ENCODE measurements around the gene GRB14. TPM values are rescaled to one million over a fixed set of nuclear protein-coding genes. Genes with fewer than 3 reads are reported as not detected.

GRB14 gene
- total RNA-seq, 1 donor from 2014 or later, result 1.8 TPM

DNA sequence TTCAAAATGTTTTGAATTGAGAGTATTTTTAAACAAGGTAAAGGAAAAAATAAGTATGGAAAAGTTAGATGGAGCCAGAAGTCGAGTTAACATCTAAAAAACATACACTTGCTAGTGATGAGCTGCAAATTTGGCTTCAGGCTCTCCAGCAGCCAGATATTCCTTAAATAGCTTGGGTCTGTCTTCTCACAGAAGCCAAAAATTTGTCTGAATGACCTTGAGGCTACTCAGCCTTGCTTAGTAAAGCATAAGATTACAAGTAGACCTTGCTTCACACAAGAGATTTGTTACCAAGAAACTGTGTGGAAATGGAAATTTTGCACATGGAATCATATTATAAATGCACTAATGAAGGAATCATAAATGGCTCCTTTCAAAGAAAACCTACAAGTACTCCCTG, 40.8 kb upstream of the GRB14 start:
- Histone ChIP-seq H3K27me3 (ENCODE audit: control insufficient read depth, insufficient read depth, low read length) (no peaks in the 10 kb centered on the region), H3K36me3 (ENCODE audit: control insufficient read depth, insufficient read depth, low read length) (no peaks in the 10 kb centered on the region), H3K4me3 (ENCODE audit: low read depth, low read length) (no peak overlapping the region)
- DNase-seq (ENCODE audit: low read depth) (no peak), FAIRE-seq (no peak)
- TF ChIP-seq, protein P1, sequence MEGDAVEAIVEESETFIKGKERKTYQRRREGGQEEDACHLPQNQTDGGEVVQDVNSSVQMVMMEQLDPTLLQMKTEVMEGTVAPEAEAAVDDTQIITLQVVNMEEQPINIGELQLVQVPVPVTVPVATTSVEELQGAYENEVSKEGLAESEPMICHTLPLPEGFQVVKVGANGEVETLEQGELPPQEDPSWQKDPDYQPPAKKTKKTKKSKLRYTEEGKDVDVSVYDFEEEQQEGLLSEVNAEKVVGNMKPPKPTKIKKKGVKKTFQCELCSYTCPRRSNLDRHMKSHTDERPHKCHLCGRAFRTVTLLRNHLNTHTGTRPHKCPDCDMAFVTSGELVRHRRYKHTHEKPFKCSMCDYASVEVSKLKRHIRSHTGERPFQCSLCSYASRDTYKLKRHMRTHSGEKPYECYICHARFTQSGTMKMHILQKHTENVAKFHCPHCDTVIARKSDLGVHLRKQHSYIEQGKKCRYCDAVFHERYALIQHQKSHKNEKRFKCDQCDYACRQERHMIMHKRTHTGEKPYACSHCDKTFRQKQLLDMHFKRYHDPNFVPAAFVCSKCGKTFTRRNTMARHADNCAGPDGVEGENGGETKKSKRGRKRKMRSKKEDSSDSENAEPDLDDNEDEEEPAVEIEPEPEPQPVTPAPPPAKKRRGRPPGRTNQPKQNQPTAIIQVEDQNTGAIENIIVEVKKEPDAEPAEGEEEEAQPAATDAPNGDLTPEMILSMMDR (IDR thresholded peaks at IDR 0.05; ENCODE audit: insufficient read depth, low read length, severe bottlenecking), result no peak

DNA sequence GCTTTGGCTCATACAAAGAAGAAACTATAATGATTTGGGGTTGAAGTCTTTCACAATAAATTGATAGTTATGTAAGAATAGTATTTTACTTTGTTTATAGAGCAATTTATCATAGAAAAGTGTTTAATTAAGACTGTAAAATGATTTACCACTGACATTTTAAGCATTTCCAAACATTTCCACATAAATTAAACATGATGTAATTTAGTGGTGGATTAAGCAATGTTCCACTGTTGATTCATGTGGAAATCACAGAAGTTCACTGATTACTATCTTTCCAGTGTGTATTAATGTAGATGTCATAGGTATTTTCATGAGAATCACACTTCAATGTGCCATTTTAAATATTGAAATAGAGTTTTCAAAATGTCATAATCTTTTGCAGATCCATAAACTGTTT, 40.1 kb upstream of the GRB14 start:
- no peak overlapping the region for H3K4me3 ChIP-seq (ENCODE audit: low read depth, low read length)
- DNase-seq (ENCODE audit: low read depth), result peak; percentile 56
- no peaks in the 10 kb centered on the region for H3K36me3 ChIP-seq (ENCODE audit: control insufficient read depth, insufficient read depth, low read length)
- FAIRE-seq, result no peak
- H3K27me3 ChIP-seq (ENCODE audit: control insufficient read depth, insufficient read depth, low read length), result no peaks in the 10 kb centered on the region
- TF ChIP-seq, protein P1 (IDR thresholded peaks at IDR 0.05; ENCODE audit: insufficient read depth, low read length, severe bottlenecking), result no peak

DNA sequence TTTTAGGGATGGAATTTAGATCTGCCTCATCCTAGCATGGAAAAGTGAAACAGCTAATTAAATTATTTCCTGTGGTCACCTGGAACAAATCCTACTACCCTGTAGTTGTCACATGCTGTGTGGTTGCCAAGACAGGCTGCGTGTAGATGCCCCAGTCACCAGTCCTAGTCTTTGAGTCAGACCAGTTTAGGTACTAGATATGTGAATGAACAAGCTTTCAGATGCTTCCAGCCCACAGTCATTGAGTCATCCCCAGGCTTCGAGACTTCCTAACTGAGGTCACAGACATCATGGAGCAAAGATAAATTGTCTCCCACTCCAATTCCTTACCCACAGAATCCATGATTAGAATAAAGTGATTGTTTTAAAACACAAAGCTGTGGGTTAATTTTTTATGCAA, 35.8 kb upstream of the GRB14 start:
- H3K36me3 ChIP-seq (ENCODE audit: control insufficient read depth, insufficient read depth, low read length), result no peaks in the 10 kb centered on the region
- no peaks in the 10 kb centered on the region for H3K27me3 ChIP-seq (ENCODE audit: control insufficient read depth, insufficient read depth, low read length)
- no peak overlapping the region for H3K4me3 ChIP-seq (ENCODE audit: low read depth, low read length)
- DNase-seq (ENCODE audit: low read depth), result peak; percentile 94
- no peak for FAIRE-seq
- TF ChIP-seq, protein P1 (IDR thresholded peaks at IDR 0.05; ENCODE audit: insufficient read depth, low read length, severe bottlenecking), result no peak

DNA sequence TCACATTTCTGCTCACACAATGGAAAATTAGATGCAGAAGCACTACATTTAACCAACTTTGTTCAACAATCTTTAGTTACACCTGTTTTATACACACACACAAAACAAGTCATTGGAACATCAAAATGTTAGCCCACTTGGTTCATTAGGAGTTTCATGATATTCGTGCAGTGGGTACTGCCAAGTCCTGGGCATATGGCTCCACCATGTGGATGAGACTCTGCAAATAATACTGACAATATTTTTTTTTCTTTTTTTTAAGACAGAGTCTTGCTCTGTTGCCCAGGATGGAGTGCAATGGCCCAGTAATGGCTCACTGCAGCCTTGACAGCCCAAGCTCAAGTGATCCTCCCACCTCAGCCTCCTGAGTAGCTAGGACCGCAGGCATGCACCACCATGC, 34.5 kb upstream of the GRB14 start:
- Histone ChIP-seq H3K27me3 (ENCODE audit: control insufficient read depth, insufficient read depth, low read length) (no peaks in the 10 kb centered on the region), H3K4me3 (ENCODE audit: low read depth, low read length) (no peak overlapping the region), H3K36me3 (ENCODE audit: control insufficient read depth, insufficient read depth, low read length) (no peaks in the 10 kb centered on the region)
- TF ChIP-seq, protein P1 (IDR thresholded peaks at IDR 0.05; ENCODE audit: insufficient read depth, low read length, severe bottlenecking), result no peak
- DNase-seq (ENCODE audit: low read depth) (no peak), FAIRE-seq (no peak)

DNA sequence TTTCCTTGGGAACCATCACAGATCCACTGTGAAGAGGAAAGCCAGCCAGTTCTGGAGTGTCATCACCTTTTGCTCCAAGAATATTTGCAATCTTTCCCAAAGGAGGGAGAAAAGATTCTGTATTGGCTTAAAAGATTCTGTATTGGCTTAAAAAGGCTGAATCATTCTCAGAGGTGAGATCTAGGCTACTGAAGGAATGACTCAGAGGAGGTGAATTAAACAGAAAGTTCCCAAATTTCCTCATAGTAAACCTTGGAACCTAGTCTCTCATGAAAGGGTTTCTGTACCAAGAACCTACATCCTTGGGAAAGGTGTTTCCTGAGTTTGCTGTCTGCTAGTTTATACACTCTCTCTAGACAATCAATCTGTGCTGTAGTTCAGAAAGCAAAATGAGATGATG, 34.1 kb upstream of the GRB14 start:
- FAIRE-seq (no peak), DNase-seq (ENCODE audit: low read depth) (peak; percentile 87)
- no peaks in the 10 kb centered on the region for H3K27me3 ChIP-seq (ENCODE audit: control insufficient read depth, insufficient read depth, low read length)
- TF ChIP-seq, protein P1 (IDR thresholded peaks at IDR 0.05; ENCODE audit: insufficient read depth, low read length, severe bottlenecking), result no peak
- no peaks in the 10 kb centered on the region for H3K36me3 ChIP-seq (ENCODE audit: control insufficient read depth, insufficient read depth, low read length)
- no peak overlapping the region for H3K4me3 ChIP-seq (ENCODE audit: low read depth, low read length)

DNA sequence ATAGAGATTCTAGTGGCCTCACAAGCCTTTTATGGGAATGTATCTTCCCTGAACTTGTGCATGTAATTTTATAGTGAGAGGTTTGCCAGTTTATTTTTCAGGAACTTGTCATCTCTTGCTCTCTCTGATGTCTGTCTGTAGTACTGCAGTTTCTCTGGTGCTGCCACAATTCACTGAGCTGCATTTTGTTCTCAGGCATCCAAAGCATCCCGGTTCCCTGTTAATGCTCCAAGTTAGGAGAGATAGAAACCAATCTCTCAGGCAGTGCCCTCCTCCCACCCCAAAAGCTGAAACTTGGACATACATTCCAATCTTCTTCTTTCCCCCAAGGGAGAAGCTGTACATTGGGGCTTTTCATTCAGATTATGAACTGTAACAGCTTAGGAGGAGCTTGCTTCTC, 30.1 kb upstream of the GRB14 start:
- no peak overlapping the region for H3K4me3 ChIP-seq (ENCODE audit: low read depth, low read length)
- no peak for DNase-seq (ENCODE audit: low read depth)
- H3K27me3 ChIP-seq (ENCODE audit: control insufficient read depth, insufficient read depth, low read length), result no peaks in the 10 kb centered on the region
- TF ChIP-seq, protein P1 (IDR thresholded peaks at IDR 0.05; ENCODE audit: insufficient read depth, low read length, severe bottlenecking), result no peak
- no peaks in the 10 kb centered on the region for H3K36me3 ChIP-seq (ENCODE audit: control insufficient read depth, insufficient read depth, low read length)
- no peak for FAIRE-seq
